Activated T-helper 1 cell treated with anti-CD3 and anti-CD28 coated beads, Interleukin-12 subunit alpha, Interleukin-12 subunit beta, Interleukin-2, Interleukin-4 antibody, amounts not matched to agents 30 ng/mL and 10 ng/mL and 1 ng/mL, durations not matched to agents 14 hours and 24 hours and 36 hours (primary cell): ENCODE results near the gene PELI2. TPM values are rescaled to one million over a fixed set of nuclear protein-coding genes. Genes with fewer than 3 reads are reported as not detected.

Experiments
- DNase-seq: peaks from one replicate; pipeline ENCODE4 v3.0.0; 2021; ENCODE audit warnings: low spot score
- H3K27ac Mint-ChIP-seq: one replicate; pipeline ENCODE4 v1.8.0; 2021; ENCODE audit warnings: mild to moderate bottlenecking, mixed read lengths
- H3K27me3 Mint-ChIP-seq: one replicate; pipeline ENCODE4 v1.8.0; 2022; ENCODE audit warnings: mild to moderate bottlenecking, moderate library complexity, mixed read lengths; ENCODE audit not compliant: insufficient read depth
- H3K36me3 Mint-ChIP-seq: one replicate; pipeline ENCODE4 v1.8.0; 2021; ENCODE audit warnings: low read depth, mixed read lengths
- H3K4me1 Mint-ChIP-seq: one replicate; pipeline ENCODE4 v1.8.0; 2021; ENCODE audit warnings: low read depth, mixed read lengths
- H3K4me3 Mint-ChIP-seq: one replicate; pipeline ENCODE4 v1.8.0; 2021; ENCODE audit warnings: mild to moderate bottlenecking, moderate library complexity, mixed read lengths
- H3K9me3 Mint-ChIP-seq: one replicate; pipeline ENCODE4 v1.8.0; 2021; ENCODE audit warnings: mixed read lengths
- intact Hi-C: fragments of 100-400 bp; cut with micrococcal nuclease; formaldehyde crosslinking; loops from one replicate; pipeline ENCODE4 v1.15.1; 2024
- total RNA-seq: library from RNA; stranded (reverse); gene quantifications from 2 replicates; pipeline ENCODE4 v1.2.3, GENCODE V29; 2022

Gene PELI2
- total RNA-seq, 1 donor from 2014 or later: 4.5 TPM

- H3K27ac Mint-ChIP-seq: no peak overlapping the region
- peaks cover 3% of the 10 kb centered on the region for H3K27me3 Mint-ChIP-seq
- peaks cover 4% of the 10 kb centered on the region for H3K36me3 Mint-ChIP-seq
- no peak for DNase-seq
- no peaks in the 10 kb centered on the region for H3K4me1 Mint-ChIP-seq
- H3K9me3 Mint-ChIP-seq: no peaks in the 10 kb centered on the region
- H3K4me3 Mint-ChIP-seq: no peak overlapping the region
- intact Hi-C loops: no loop called here
Observed at GRCh38 chr14:56294128-56294527, 175.9 kb downstream of the PELI2 start.

DNA sequence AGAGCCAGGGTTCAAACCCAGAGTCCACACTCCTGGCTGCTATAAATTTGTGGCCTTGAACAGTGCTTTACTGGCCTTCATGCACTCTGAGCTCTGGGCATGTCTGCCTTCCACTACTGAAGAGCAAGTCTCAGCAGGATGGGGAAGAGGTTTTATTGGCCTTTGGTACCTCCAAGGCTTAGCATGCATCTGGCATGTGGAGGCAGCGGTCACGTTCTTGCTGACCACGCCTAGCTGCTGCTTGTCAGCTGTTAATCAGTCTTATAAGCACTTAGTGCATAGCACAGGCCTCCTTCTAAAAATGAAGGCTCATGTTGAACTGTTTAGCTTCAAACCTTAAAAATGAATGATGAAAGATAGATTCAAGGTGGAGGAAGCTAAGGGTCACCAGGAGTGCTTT, 177.5 kb downstream of the PELI2 start:
- H3K27me3 Mint-ChIP-seq: peaks cover 3% of the 10 kb centered on the region
- no peak overlapping the region for H3K27ac Mint-ChIP-seq
- no peaks in the 10 kb centered on the region for H3K9me3 Mint-ChIP-seq
- intact Hi-C loops: no loop called here
- no peak overlapping the region for H3K4me3 Mint-ChIP-seq
- no peaks in the 10 kb centered on the region for H3K4me1 Mint-ChIP-seq
- H3K36me3 Mint-ChIP-seq: peaks cover 3% of the 10 kb centered on the region
- DNase-seq: no peak

DNA sequence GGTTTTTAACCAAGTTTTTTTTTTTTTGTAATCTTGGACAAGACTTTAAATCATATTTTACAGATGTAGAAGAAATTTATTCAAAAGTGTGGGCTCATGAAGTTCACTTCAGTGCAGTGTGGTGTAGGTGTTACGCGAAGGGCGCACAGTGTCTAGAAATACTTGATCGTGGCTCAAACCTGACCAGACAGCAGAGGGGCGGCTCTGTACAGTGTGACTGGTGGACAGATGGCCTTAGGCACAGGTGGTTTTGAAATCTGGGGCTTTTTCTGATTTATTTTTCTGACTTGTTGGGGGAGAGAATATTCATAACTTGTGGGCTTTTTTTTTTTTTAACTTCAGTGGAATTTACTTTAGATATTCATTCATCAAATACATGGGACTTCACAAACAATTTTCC, 179.2 kb downstream of the PELI2 start:
- no peaks in the 10 kb centered on the region for H3K9me3 Mint-ChIP-seq
- H3K36me3 Mint-ChIP-seq: no peaks in the 10 kb centered on the region
- peaks cover 3% of the 10 kb centered on the region for H3K27me3 Mint-ChIP-seq
- H3K27ac Mint-ChIP-seq: no peak overlapping the region
- intact Hi-C loops: no loop called here
- H3K4me1 Mint-ChIP-seq: no peaks in the 10 kb centered on the region
- no peak for DNase-seq
- no peak overlapping the region for H3K4me3 Mint-ChIP-seq

DNA sequence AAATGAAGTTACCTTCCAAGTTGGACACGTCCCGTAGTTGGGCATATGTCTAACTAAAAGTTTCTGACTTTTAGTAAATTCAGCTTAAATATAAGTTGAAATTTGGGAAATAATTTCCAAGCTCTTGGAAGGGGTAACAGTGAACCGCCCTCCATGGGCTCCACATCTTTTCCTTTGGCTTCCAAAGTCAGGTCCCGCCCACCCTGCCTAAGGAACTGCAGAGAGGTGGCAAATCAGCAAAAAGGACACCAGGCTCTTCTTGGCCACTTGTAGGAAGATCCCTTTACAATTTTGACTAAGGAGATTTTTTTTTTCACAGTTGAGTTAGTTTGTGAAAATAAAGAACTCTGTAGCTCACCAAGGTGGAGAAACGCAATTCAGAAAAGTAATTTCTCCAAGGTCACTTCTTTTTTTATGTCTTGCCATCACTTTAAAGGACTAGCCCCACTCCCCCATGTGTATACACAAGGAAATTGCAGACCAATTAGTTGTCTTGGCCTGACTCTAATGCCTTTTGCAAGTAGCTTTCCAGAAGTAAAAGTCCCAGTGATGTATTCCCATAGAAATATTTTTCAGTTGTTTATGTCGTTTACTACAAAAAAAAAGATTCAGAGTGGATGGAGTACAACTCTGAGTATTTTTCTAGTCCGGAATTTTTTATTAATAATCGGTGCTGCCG, 181.2 kb downstream of the PELI2 start:
- no peak overlapping the region for H3K4me3 Mint-ChIP-seq
- no peak overlapping the region for H3K27ac Mint-ChIP-seq
- H3K36me3 Mint-ChIP-seq: no peaks in the 10 kb centered on the region
- intact Hi-C loops: no loop called here
- no peak for DNase-seq
- H3K27me3 Mint-ChIP-seq: peaks cover 3% of the 10 kb centered on the region
- no peaks in the 10 kb centered on the region for H3K4me1 Mint-ChIP-seq
- no peaks in the 10 kb centered on the region for H3K9me3 Mint-ChIP-seq

DNA sequence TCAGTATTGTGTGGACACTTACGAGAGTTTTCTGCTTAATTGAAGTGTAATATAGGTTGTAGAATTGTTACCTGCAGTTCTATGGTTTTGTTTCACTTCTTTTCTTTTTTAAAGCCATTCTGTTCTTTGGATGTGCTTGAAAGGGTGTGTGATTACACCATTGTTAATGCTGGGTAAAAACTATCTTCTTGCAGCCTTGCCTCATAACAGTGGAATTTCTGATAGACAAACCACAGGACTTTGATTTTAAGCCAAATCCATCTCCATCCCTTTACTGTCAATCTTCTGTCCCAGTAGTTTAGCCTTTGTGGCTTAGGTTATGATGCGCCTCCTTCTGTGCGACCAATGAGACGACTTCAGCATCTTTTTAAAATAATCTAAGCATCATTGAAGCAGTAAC, 182.3 kb downstream of the PELI2 start:
- Mint-ChIP-seq H3K4me1 (no peaks in the 10 kb centered on the region), H3K27me3 (peaks cover 3% of the 10 kb centered on the region), H3K4me3 (no peak overlapping the region), H3K9me3 (no peaks in the 10 kb centered on the region), H3K36me3 (no peaks in the 10 kb centered on the region), H3K27ac (no peak overlapping the region)
- no peak for DNase-seq
- intact Hi-C loops: no loop called here

GRCh38 chr14:56304456-56304855, 186.2 kb downstream of the PELI2 start:
- no peaks in the 10 kb centered on the region for H3K4me1 Mint-ChIP-seq
- H3K4me3 Mint-ChIP-seq: no peak overlapping the region
- no peaks in the 10 kb centered on the region for H3K36me3 Mint-ChIP-seq
- H3K9me3 Mint-ChIP-seq: no peaks in the 10 kb centered on the region
- H3K27me3 Mint-ChIP-seq: no peaks in the 10 kb centered on the region
- DNase-seq: no peak
- intact Hi-C loops: no loop called here
- no peak overlapping the region for H3K27ac Mint-ChIP-seq

DNA sequence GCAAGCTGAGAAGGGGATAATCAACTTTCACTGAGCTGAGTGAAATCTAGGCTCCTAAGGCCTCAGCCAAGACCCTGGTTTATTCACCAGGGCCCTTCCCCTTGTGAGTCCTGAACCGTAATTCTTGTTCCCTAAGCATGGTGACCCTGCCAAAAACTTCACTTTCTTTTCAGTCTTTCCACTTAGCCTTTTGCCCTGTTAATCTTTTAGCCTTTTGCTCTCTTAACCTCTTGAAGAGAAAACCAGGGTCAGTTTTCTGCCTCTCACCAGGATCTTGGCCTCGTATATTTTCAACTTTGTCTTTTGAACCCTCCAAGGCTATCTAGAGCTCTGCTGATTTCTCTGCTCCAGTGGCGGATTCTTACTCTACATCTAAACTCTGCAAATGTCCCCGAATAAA, 191.0 kb downstream of the PELI2 start:
- Mint-ChIP-seq H3K9me3 (no peaks in the 10 kb centered on the region), H3K27ac (no peak overlapping the region), H3K4me1 (no peaks in the 10 kb centered on the region), H3K27me3 (peaks cover 2% of the 10 kb centered on the region), H3K36me3 (no peaks in the 10 kb centered on the region), H3K4me3 (no peak overlapping the region)
- intact Hi-C loops: no loop called here
- no peak for DNase-seq

GRCh38 chr14:56310643-56311042, 192.4 kb downstream of the PELI2 start:
- no peak overlapping the region for H3K4me3 Mint-ChIP-seq
- H3K4me1 Mint-ChIP-seq: no peaks in the 10 kb centered on the region
- no peak for DNase-seq
- peaks cover 8% of the 10 kb centered on the region for H3K27me3 Mint-ChIP-seq
- no peak overlapping the region for H3K27ac Mint-ChIP-seq
- intact Hi-C loops: no loop called here
- H3K36me3 Mint-ChIP-seq: no peaks in the 10 kb centered on the region
- no peaks in the 10 kb centered on the region for H3K9me3 Mint-ChIP-seq

GRCh38 chr14:56313789-56314188, 195.6 kb downstream of the PELI2 start:
- Mint-ChIP-seq H3K27me3 (peaks cover 9% of the 10 kb centered on the region), H3K36me3 (no peaks in the 10 kb centered on the region), H3K4me1 (no peaks in the 10 kb centered on the region), H3K4me3 (no peak overlapping the region), H3K9me3 (no peaks in the 10 kb centered on the region), H3K27ac (no peak overlapping the region)
- intact Hi-C loops: no loop called here
- DNase-seq: no peak

DNA sequence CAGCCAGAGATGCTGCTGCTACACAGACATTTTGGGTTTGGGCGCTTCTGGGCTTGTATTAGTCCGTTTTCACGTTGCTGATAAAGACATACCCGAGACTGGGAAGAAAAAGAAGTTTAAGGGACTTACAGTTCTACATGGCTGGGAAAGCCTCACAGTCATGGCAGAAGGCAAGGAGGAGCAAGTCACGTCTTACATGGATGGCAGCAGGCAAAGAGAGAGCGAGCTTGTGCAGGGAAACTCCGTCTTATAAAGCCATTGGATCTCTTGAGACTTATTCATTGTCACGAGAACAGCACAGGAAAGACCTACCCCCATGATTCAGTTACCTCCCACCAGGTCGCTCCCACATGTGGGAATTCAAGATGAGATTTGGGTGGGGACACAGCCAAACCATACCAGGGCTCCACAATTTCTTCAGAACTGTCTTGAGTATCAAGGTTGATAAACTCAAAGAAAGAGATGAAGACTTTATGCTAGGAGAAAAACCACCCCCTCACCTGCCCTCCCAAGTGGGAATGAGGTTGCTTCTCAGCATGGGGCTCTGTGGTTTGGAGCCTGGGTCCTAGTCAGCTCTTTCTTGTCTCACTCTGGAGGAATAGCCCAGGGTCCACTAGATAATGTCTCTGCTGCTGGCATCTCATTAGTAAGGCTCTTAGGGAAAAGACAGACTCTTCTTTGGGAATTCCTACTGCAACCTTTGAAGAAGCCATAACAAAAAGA, 200.3 kb downstream of the PELI2 start:
- no peaks in the 10 kb centered on the region for H3K36me3 Mint-ChIP-seq
- H3K9me3 Mint-ChIP-seq: no peaks in the 10 kb centered on the region
- peaks cover 11% of the 10 kb centered on the region for H3K27me3 Mint-ChIP-seq
- intact Hi-C loops: no loop called here
- no peak overlapping the region for H3K27ac Mint-ChIP-seq
- no peak overlapping the region for H3K4me3 Mint-ChIP-seq
- no peaks in the 10 kb centered on the region for H3K4me1 Mint-ChIP-seq
- DNase-seq: no peak

- Mint-ChIP-seq H3K9me3 (no peaks in the 10 kb centered on the region), H3K27ac (no peak overlapping the region), H3K27me3 (peaks cover 8% of the 10 kb centered on the region), H3K4me1 (no peaks in the 10 kb centered on the region), H3K4me3 (no peak overlapping the region), H3K36me3 (no peaks in the 10 kb centered on the region)
- intact Hi-C loops: no loop called here
- no peak for DNase-seq
Observed at GRCh38 chr14:56321861-56322260, 203.7 kb downstream of the PELI2 start.

GRCh38 chr14:56322531-56322930, 204.3 kb downstream of the PELI2 start:
- Mint-ChIP-seq H3K36me3 (no peaks in the 10 kb centered on the region), H3K4me1 (no peaks in the 10 kb centered on the region), H3K27ac (no peak overlapping the region), H3K27me3 (peaks cover 8% of the 10 kb centered on the region), H3K4me3 (no peak overlapping the region), H3K9me3 (no peaks in the 10 kb centered on the region)
- intact Hi-C loops: no loop called here
- DNase-seq: no peak

DNA sequence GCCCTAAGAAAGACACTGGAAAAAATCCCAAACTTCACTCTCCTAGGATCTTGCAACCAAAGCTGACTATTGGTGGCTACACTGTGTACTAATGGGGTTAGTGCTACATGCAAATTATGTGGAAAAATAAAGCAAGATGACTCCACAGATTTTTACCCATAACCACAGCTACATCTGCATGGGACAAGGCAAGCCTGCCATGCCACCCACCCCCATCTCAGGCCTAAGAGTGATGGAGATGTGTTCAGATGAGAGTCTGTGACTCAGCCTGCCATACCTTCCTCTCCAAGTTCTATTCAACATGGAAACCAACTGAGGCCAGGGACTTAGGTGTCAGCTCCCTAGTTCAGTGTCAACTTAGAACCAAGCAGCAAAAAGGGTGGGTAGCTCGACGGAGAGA, 206.2 kb downstream of the PELI2 start:
- H3K4me1 Mint-ChIP-seq: no peaks in the 10 kb centered on the region
- peaks cover 8% of the 10 kb centered on the region for H3K27me3 Mint-ChIP-seq
- intact Hi-C loops: no loop called here
- H3K4me3 Mint-ChIP-seq: no peak overlapping the region
- no peaks in the 10 kb centered on the region for H3K36me3 Mint-ChIP-seq
- DNase-seq: no peak
- H3K27ac Mint-ChIP-seq: no peak overlapping the region
- H3K9me3 Mint-ChIP-seq: no peaks in the 10 kb centered on the region
